HuH-7.5 (cell line): ENCODE results near the gene SHB.

Source experiments
- DNase-seq: peaks from one replicate; pipeline ENCODE4 v3.0.0; 2011; ENCODE audit warnings: low spot score

SHB gene

DNA sequence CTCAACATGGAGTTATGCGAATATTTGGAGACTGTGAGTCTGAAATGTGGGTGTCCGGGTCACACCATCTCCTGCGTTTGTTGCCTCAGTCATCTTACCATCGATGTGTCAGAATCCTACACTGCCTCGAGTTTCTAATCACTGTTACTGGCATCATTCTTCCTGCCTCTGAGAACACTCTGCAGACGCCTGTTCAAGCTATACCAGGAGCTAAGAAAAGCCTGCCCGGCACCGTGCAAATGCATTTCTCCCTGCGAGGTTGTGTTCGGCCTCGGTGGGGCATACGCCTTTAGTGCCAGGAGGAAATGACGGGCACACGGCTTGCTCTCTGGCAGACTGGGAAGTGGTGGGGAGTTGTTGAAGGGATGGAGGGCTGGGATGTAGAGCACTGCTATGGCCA is 133.9 kb downstream of the SHB start:
- no peak for DNase-seq

DNA sequence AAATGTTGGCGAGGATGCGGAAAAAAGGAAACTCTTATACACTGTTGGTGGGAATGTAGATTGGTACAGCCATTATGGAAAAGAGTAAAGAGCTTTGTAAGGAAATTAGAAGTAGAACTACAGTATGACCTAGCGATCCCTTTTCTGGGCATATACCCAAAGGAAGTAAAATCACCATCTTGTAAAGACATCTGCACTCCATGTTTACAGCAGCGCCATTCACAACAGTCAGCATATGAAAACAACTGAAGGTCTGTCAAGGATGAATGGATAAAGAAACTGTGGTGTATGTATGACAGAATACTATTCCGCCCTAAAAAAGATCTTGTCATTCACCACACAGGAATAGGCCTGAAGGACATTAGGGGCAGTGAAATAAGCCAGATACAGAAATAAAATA is 137.4 kb downstream of the SHB start:
- no peak for DNase-seq

DNA sequence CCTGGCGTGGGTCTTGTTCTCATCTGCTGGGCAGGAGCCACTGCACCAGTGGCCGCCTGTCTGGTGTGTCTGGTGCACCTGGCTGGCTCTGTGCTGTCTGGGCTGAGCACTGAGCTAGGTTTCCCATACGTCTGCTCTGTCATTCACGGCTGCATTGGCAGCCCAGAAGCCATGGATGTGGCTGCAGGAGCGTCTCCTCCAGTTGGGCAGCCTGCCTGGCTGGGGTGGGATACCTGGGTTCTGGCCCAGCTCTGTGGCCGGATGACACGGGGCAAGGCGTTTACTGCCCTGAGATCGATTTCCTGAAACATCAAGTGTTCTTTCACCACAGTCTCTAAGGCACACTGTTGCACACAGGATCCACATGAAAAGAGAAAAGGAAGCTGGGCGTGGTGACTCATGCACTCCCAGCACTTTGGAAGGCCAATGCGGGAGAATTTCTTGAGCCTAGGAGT is 139.6 kb downstream of the SHB start:
- no peak for DNase-seq

DNA sequence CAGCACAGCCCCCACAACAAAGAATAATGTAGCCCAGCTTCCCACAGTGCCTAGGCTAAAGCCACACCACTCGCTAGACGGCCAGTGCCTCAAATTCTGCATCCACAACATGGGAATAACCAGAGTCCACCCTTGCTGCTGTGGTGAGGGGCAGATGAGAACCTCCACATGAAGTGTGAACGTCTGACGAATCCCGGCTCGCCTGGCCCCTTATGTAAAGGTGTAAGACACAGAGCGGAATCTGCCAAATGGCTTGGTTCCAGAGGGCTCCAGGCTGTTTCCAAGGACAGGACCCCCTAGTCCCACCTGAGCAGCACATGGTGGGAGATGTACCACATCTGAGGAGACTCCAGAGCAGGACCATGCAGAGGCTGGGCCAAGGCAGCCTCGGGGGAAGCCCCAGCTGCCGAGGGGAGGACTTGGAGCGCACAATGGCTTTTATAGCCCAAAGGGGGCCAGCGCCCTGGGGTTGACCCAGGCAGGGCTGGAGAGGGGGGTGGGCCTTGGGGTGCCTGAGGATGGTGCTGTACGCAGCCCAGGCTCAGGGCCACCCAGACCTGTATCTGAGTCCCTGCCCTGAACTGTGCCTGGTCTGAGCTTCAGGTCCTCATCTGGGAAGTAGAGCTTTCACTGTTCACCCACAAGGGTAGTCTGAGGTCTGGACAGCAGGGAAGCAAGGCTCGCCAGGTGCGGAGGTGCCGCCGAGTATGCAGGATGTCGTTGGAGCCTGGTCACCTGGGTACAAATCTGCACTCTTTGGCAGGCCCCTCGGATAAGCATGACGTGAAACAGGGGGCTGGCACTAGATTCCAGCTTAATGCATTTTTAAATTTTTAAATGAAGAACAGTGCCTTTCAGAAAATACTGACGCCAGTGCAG is 140.2 kb downstream of the SHB start:
- DNase-seq, result no peak

DNA sequence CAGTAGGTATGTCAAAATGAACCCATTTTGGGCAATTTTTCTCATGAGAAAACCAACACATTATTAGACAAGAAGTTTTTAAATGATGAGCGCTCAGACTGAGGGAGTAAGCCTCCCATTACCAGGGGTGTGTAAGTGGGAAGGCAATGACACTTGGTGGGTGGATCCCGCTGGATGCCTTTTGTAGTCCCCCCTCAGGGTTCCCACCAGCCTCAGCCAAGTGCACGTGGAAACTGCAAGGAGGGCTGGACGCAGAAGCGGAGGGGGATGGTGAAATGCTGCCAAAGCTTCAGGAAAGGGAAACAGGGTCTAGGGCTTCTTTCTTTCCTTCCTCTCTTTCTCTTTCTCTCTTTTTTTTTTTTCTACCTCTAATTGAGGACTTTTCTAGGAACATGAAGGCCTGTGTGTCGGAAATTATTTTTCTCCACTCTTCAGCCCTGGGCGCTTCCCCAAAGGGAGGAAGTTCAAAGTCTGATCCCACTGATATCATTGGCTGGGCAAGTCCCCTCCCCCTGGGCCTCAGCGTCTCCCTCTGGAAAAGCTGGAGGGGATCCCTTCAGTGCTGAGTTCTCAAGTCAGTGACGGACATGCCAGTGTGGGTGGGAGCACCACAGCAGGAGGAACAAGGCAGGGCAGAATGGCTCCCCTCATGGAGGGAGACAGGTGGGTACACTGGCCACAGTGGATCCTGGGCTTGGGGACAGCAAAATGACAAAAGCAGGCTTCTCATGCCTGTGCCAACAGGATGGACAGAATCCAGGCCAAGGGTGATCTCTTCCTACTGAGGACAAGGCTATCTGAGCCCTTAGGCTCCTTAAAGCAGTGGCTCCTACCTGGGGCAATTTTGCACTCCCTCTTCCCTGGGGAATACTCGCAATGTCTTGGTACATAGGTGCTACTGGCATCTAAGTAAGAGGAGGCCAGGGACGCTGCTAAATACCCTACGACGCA is 141.2 kb downstream of the SHB start:
- no peak for DNase-seq

DNA sequence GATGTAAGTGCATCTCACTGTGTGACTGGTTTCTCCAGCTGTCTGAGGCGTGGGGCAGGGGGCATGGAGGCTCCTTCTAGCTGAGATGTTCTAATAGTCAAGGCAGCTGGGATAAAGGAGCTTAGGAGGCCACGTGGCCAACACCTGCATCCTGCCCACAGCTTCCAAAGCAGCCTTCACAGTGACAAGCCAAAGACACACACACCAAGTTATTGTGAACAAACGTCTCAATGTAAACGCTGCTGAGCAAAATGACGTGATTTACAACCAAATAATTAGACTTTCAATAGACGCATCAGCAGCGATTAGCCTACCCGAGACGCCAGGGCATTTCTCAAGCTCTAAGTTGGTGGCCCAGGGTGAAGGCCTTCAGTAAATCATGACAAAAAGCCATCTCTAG is 141.9 kb downstream of the SHB start:
- DNase-seq, result no peak

DNA sequence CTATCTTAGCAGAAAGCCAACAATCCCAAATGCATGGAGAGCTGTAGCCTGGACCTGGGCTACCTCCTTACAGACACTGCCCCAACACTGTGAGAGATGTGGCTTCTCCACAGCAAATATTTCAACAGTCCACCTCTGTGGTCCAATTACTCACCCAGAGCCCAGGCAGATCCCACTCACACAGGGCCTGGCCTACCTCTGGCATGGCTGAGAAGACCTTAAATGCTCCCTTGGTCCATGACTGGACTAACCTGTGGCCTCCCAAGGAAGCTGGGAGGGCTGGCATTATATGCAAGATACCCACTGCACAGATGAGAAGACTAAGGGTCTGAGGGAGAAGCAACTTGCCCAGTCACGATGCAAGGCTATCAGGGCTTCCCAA is 142.3 kb downstream of the SHB start:
- no peak for DNase-seq

DNA sequence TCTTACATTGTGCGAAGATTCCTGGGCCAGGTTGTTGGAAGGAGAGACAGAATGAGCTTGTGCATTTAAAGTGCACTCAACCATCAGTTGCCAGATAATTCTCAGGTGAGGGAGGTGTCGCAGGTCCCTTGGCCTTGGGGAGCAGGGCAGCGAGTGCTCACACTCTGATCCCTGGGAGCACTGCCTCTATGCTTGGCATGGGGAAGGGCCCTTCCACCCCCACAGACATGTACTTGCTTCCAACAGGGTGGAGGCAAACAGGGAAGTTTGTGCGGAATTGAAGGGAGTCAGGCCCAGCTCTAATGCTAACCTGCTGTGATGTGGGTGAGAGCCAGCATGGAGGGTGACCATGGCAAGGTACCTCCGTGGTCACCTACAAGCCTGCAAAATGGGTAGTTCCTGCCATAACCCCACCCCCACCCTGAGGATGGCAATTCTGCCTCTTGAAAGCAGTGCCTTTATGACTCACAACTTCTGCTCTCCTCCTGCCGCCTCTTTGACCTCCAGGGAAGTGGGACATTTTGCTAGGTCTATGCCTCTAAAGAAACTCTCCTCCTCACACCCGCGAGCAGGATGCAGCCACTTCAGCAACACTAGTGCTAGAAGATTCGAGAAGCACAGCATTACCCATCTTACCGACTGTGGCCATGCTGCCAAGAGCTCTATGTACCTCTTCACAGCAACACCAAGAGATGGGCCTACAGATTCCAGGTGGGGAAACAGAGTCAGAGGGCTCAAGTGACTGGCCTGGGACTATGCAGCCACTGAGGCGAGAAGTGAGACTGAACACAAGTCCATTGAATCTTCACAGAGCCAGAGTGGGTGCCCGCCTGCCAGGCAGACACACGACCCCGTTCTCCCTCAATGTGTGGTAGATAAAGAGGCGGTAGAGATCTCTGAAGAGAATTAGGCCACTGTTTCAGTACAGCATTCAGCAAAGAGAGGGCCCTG is 143.0 kb downstream of the SHB start:
- DNase-seq, result no peak

DNA sequence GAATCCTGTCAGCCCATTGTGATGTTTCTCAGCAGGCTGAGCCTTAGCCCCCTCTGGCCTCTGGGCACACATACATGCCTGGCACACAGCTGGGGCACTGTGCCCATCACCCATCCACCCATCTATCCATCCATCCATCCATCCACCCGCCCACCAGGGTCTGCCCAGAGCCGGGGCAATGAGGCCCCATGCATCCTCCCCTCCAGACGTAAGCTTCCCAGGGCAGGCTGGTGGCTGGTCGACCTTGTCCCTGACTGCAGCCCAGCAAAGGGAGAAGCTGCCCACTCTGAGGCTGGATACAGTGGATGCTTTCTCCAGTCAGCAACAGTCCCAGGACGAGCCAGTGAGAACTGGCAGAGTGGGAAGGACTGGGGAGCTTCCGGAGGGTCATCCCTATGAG is 144.0 kb downstream of the SHB start:
- no peak for DNase-seq

DNA sequence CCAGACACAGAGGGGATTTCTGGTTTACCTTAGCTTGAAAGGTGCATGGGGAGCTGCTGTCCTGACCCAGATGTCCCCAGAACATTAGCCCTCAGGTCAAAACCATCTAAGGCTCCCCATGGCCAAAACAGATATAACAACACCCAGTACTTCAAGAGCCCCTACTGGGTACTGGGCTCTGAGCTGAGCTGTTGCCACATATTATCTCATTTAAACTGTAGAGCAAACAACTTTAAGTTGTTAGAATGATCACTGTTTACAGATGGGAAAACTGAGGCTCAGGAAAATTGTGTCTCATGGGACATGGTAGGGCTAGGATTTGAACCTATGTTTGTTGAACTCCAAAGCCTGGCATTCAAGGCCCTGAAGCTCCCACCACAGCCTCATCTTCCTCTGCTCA is 144.5 kb downstream of the SHB start:
- no peak for DNase-seq

DNA sequence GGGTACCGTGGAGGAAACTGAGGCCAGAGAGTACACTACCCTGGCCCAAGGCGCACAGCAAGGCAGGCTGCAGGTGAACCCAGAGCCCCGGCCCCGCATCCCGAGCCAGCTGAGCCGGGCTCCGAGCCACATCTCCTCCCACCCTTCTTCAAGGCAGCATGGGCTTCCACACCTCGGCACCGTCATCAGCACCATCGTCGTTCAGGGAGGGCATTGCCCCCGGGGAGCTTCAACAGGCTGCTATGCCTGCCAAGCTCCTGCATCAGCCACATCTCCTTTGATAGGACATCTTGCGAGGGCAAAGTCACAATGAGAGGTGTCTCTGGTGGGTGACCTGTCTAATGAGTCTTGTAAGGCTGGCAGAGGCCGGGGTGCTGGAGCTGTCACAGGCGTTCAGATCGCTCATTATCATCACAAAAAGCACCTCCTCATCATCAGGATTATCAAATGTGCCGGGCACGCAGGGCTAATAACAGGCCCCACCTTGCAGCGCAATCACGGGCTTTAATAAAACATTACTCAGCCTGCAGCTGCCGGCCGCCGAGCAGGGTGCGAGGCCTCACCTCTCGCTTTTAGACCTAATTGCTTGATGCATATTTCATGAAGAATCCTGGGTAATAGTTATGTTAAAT is 145.1 kb downstream of the SHB start:
- DNase-seq, result no peak

DNA sequence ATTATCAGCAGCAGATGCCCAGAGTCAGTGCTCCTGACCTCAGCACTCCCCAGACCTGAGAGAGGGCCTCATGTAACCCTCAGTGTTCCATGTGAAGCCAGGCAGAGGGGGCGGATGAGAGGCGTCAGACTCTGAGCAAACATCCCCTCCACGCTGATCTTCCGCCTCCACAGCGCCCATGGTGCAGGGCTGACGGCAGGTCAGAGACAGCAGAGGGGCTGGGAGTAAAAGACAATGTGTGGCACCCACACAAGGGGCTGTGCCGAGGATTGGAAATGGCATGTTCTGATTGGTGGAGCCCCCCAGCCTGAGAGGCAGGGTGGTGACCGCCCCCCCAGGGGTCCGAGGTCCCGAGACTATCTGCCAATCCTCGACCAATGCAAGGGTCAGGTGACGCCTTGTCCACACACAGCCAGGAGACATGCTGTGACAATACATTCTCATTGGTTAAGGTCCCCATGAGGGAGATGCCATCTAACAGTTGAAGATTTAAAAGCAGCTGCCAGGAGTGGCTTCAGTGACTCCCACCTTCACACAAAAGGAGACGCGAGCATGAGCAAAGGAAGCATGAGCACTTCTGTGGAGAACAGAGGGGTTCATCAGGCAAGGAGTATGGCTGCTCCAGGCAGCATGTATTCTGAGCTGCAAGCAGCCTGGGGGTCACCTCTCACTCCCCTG is 145.8 kb downstream of the SHB start:
- no peak for DNase-seq

DNA sequence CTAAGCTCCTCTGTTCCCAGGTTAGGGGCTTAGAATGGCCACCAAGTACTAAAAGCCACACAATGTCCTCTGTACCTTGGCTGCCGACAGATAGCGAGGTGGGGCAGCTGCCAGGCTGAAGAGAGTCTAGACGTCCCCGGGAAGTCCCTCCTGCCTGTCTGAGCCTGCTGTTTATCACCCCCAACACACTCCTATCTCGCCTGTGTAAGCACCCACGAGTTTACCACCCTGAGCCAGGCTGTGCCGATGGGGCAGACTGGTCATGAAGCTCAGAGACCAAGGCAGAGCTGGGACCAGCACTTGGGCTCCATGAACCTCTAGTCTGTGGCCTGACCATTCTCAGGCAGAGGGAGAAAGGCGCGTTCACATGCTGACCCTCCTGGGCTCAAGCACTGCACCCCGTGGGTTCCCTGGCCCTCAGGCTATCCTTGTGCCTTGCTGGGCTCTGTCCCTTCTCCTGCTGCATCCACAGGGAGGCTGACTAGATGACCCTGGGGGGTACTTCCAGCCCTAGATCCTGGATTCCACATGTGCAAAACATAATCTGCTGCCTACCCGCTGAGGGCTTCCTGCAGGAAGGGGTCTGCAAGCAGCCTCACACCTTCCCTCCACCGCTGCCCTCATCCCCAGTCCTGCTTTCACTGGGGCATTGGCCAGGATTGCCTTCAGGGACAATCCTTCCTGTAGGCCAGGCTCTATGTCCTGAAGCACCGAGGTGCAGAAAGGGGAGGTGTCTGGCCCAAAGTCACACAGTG is 146.5 kb downstream of the SHB start:
- no peak for DNase-seq

DNA sequence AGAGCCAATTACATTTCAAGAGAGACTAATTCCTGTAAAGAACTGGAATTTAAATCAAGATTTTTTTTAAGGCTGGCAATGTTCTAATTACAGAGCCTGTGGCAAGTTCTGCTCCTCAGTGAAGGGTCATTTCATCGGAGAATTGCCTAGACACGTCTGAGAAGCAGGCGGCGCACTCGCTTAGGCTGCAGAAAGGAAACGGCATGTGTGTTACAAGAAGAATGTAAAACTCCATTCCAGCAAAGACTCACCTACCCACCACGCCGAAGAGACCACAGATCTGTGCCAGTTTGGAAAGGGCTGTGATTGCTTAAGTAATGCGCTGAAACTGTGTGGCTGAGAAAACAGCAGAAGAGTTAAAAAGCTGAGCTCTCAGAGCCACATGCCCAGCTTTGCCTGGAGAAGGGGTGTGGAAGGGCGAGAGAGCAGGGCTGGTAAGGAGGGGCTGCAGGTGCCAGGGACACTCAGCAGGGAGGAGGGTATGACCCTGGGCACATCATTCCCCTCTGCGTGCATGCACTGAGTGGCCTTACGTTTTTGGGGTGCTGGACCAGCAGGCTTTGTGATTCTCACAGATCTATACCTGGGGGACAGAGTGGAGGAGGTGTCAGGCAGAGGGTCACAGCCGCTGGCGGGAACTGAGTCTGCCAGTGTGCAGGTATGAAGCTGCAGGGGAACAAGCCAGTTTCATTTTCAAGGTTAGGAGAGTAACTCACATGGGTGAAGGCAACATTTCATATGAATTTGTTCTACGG is 147.3 kb downstream of the SHB start:
- DNase-seq, result no peak

DNA sequence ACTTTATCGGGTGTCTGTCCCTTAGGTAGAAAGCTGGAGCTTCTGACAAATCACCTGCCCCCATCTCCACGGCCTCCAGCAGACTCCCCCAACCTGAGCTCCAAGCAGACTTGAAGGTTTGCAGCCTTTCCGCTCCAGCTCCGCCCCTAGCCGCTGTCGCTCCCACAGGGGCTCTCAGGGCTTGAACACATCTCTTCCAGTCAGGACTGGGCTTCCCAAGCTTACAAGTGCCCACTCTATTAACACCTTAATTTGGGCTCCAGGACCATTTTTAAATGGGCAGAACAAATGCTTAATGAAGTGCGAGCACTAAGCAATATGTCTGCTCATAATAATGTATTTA is 147.9 kb downstream of the SHB start:
- no peak for DNase-seq

DNA sequence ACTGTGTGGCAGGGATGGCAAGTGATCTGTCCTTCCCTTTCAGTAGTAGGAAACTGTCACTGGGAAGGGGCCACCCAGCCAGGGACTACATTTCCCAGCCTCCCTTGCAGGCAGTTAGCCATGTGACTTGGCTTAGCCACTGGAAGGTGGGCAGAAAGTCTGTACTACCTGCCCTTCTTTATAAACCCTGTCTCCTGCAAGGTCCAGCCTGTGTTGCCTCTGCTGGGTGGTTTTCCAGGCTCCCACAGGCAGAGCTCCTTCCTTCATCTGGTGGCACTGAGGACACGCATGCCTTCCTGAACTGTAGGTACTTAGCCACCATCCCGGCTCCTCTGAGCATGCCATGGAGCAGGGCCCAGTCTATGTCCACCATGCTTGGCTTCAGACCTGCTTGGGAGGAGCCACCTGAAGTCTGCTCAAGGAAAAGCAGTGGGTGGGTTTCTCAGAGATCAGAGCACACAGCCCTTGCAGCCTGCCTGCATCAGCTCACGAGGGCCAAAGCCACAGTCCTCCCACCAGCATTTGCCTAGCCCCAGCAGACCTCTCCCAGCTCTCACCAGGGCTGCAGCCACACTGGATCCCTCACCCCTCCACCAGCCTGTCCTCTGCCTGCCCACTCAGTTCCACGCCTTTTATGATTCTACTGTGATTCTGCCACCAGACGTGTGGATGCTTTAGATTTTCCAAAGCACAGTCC is 148.4 kb downstream of the SHB start:
- DNase-seq, result no peak

DNA sequence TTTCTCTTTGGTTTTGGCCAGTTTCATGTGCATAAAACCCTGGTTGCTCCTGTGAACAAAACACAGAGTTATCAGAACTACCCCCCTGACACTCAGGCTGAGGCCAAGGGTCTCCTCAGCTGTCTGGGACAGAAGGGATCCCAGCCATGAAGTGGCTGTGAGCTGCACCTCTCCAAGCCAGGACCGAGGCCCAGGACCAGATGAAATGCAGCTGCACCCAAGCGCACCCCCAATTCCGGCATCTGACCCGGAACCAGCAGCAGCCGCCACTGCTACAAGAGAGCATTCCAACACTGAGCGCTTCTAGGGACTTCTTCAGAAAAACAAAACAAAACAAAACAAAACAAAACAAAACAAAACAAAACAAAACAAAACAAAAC is 149.1 kb downstream of the SHB start:
- no peak for DNase-seq

DNA sequence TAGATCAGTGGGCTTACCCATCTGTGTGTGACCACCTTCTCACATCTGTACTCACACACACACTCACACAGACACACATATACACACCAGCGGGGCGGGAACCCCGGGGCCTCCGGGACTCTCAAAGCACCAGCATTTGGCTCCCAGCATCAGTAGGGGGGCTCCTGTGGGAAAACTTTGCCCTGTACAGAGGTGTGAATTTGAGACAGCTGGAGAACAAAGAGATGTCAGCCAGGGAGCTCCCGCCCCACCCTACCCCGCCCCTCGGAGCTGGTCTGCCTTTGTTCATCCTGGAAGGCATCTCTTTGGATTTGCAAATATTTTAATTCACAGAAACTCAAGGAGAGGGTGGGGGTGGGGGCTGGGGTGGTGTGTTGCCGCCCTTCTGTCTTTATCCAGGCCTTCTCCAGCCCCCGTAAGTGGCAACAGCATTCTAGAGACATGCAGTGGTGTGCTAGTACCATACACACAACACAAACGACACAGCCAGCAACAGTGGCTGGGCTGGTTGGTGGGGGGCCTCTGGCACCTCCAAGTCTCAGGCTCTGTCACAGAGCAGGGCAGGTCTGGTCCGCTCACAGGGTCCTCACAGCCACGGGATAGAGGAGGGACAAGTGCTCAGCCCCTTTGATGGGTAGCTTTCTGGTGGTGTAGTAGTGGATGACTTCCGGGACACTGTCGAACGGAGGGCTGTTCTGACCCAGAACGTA is 149.6 kb downstream of the SHB start:
- no peak for DNase-seq
